Neural cell (in vitro differentiated cells): Measurements from ENCODE around the gene NEIL1.
"Not testable (repeated sequence)": the region's sequence is repeated elsewhere in the genome, so short reads cannot be mapped to it uniquely, and the experiment has no call there.

Experiments
- EP300 ChIP-seq: fragments of 450-650 bp; conservative IDR thresholded peaks from 2 replicates; pipeline ENCODE4 v1.6.1; 2014; ENCODE audit warnings: antibody characterized with exemption, mild to moderate bottlenecking, moderate library complexity; ENCODE audit not compliant: poor library complexity, severe bottlenecking
- EZH2 ChIP-seq: fragments of 200-600, 300-800 bp; shearing (Covaris generic), sonication (generic); IDR thresholded peaks from 2 replicates; pipeline ENCODE4 v1.6.1; 2014; ENCODE audit warnings: antibody characterized with exemption, low read length, borderline replicate concordance, mild to moderate bottlenecking; ENCODE audit not compliant: insufficient read depth, poor library complexity, severe bottlenecking
- POLR2AphosphoS5 ChIP-seq: IDR thresholded peaks from 2 replicates; pipeline ENCODE4 v1.6.1; 2012
- RAD21 ChIP-seq: fragments of 450-650 bp; conservative IDR thresholded peaks from 2 replicates; pipeline ENCODE4 v1.6.1; 2014; ENCODE audit warnings: antibody characterized with exemption, mild to moderate bottlenecking, moderate library complexity
- SMC3 ChIP-seq: fragments of 450-650 bp; conservative IDR thresholded peaks from 2 replicates; pipeline ENCODE4 v1.6.1; 2014; ENCODE audit warnings: antibody characterized with exemption, mild to moderate bottlenecking, moderate library complexity; ENCODE audit not compliant: poor library complexity
- TAF1 ChIP-seq: IDR thresholded peaks from 2 replicates; pipeline ENCODE4 v1.6.1; 2012; ENCODE audit warnings: low read depth
- TF ChIP-seq, protein P1 (sequence below): fragments of 450-650 bp; IDR thresholded peaks from 2 replicates; pipeline ENCODE4 v1.5.1; 2014; ENCODE audit warnings: antibody characterized with exemption, mild to moderate bottlenecking, moderate library complexity; ENCODE audit not compliant: poor library complexity, severe bottlenecking

DNA sequence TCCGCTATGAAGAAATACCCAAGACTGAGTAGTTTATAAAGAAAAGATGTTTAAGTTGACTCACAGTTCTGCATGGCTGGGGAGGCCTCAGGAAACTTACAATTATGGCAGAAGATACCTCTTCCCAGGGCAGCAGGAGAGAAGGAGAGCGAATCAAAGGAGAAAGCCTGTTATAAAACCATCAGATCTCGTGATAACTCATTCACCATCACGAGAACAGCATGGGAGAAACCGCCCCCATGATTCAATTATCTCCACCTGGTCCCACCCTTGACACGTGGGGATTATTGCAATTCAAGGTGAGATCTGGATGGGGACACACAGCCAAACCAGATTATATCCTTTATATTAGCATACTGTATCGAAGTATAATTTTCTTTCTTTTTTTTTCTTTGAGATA lies 14.7 kb upstream of the NEIL1 start:
- TF ChIP-seq, protein P1, sequence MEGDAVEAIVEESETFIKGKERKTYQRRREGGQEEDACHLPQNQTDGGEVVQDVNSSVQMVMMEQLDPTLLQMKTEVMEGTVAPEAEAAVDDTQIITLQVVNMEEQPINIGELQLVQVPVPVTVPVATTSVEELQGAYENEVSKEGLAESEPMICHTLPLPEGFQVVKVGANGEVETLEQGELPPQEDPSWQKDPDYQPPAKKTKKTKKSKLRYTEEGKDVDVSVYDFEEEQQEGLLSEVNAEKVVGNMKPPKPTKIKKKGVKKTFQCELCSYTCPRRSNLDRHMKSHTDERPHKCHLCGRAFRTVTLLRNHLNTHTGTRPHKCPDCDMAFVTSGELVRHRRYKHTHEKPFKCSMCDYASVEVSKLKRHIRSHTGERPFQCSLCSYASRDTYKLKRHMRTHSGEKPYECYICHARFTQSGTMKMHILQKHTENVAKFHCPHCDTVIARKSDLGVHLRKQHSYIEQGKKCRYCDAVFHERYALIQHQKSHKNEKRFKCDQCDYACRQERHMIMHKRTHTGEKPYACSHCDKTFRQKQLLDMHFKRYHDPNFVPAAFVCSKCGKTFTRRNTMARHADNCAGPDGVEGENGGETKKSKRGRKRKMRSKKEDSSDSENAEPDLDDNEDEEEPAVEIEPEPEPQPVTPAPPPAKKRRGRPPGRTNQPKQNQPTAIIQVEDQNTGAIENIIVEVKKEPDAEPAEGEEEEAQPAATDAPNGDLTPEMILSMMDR, result not testable (repeated sequence)
- not testable (repeated sequence) for TF ChIP-seq SMC3, EZH2, TAF1, POLR2AphosphoS5, RAD21, EP300
